OCI-LY1 (cell line): Measurements from ENCODE around the gene TGM6.

Experiments
- H2AFZ ChIP-seq: fragments of 200-600 bp; sonication (generic), shearing (Covaris generic); 2 replicates; pipeline ENCODE4 v1.6.0; 2014; ENCODE audit warnings: antibody characterized with exemption, mild to moderate bottlenecking, low read length
- H3F3A ChIP-seq: fragments of 200-600 bp; sonication (generic), shearing (Covaris generic); 2 replicates; pipeline ENCODE4 v1.6.0; 2014; ENCODE audit warnings: mild to moderate bottlenecking, antibody characterized with exemption, low read length, moderate library complexity; ENCODE audit not compliant: insufficient read depth
- H3K27ac ChIP-seq: fragments of 200-600 bp; sonication (generic); 2 replicates; pipeline ENCODE4 v1.5.1; 2014; ENCODE audit warnings: low read length, mixed run types, mild to moderate bottlenecking, low read depth; ENCODE audit not compliant: poor library complexity, severe bottlenecking
- H3K27me3 ChIP-seq: fragments of 200-600 bp; sonication (generic); 2 replicates; pipeline ENCODE4 v1.6.0; 2014; ENCODE audit warnings: antibody characterized with exemption, mild to moderate bottlenecking, low read length, moderate library complexity; ENCODE audit not compliant: insufficient read depth
- H3K36me3 ChIP-seq: fragments of 200-600 bp; sonication (generic); 2 replicates; pipeline ENCODE4 v1.6.1; 2014; ENCODE audit warnings: mild to moderate bottlenecking, antibody characterized with exemption, low read length, moderate library complexity, mixed read lengths; ENCODE audit not compliant: insufficient read depth
- H3K4me1 ChIP-seq: fragments of 200-600 bp; sonication (generic); 2 replicates; pipeline ENCODE4 v1.5.1; 2014; ENCODE audit warnings: mild to moderate bottlenecking, low read length, moderate library complexity; ENCODE audit not compliant: insufficient read depth, severe bottlenecking
- H3K4me2 ChIP-seq: fragments of 200-600 bp; sonication (generic), shearing (Covaris generic); 2 replicates; pipeline ENCODE4 v1.6.1; 2014; ENCODE audit warnings: low read length
- H3K4me3 ChIP-seq: fragments of 200-600 bp; sonication (generic); 2 replicates; pipeline ENCODE4 v1.5.1; 2014; ENCODE audit warnings: low read length, low read depth, mild to moderate bottlenecking, mixed read lengths; ENCODE audit not compliant: poor library complexity, severe bottlenecking
- H3K79me2 ChIP-seq: fragments of 200-600 bp; shearing (Covaris generic); 2 replicates; pipeline ENCODE4 v1.6.1; 2016; ENCODE audit warnings: mixed run types, low read length, mixed read lengths; ENCODE audit not compliant: insufficient read depth
- H3K9ac ChIP-seq: fragments of 200-600 bp; sonication (generic), shearing (Covaris generic); 2 replicates; pipeline ENCODE4 v1.6.1; 2014; ENCODE audit warnings: mild to moderate bottlenecking, low read length, mixed read lengths
- H3K9me2 ChIP-seq: fragments of 200-600 bp; sonication (generic), shearing (Covaris generic); 2 replicates; pipeline ENCODE4 v1.6.1; 2014; ENCODE audit warnings: low read depth, mild to moderate bottlenecking, low read length, mixed read lengths
- H3K9me3 ChIP-seq: fragments of 200-600 bp; shearing (Covaris generic); 2 replicates; pipeline ENCODE4 v1.6.1; 2014; ENCODE audit warnings: low read length, mixed read lengths
- H4K20me1 ChIP-seq: fragments of 200-600 bp; sonication (generic), shearing (Covaris generic); 2 replicates; pipeline ENCODE4 v1.6.0; 2016; ENCODE audit warnings: mild to moderate bottlenecking, low read length; ENCODE audit not compliant: insufficient read depth
- CTCF ChIP-seq: fragments of 200-600 bp; sonication (generic), shearing (Covaris generic); IDR thresholded peaks from 2 replicates; pipeline ENCODE4 v1.5.1; 2017; ENCODE audit warnings: mild to moderate bottlenecking, antibody characterized with exemption, low read length, moderate library complexity, mixed read lengths
- EZH2 ChIP-seq: fragments of 200-600 bp; sonication (generic), shearing (Covaris generic); IDR thresholded peaks from 2 replicates; pipeline ENCODE4 v1.8.0; 2017; ENCODE audit warnings: borderline replicate concordance, mixed run types, mild to moderate bottlenecking, antibody characterized with exemption, low read length, moderate library complexity, mixed read lengths

The TGM6 gene

GRCh38 chr20:2468581-2469407 is 88.1 kb downstream of the TGM6 start:
- Histone ChIP-seq H3K36me3 (peaks cover 62% of the 10 kb centered on the region), H2AFZ (no peak overlapping the region), H4K20me1 (peaks cover 7% of the 10 kb centered on the region; the same call in 1 of the 2 replicates), H3K9ac (peak overlapping the region; percentile 95), H3K4me3 (peak overlapping the region; percentile 99), H3K79me2 (peaks cover 32% of the 10 kb centered on the region), H3K4me2 (peak overlapping the region; percentile 87), H3K9me3 (no peaks in the 10 kb centered on the region), H3K9me2 (no peaks in the 10 kb centered on the region), H3K27me3 (no peaks in the 10 kb centered on the region), H3K27ac (no peak overlapping the region), H3F3A (no peaks in the 10 kb centered on the region), H3K4me1 (peaks cover 24% of the 10 kb centered on the region)
- no peak for TF ChIP-seq CTCF
- TF ChIP-seq EZH2: no peak

- Histone ChIP-seq H3K4me3 (peak overlapping the region; percentile 99), H3K36me3 (peaks cover 50% of the 10 kb centered on the region), H3K79me2 (peaks cover 32% of the 10 kb centered on the region), H4K20me1 (peaks cover 7% of the 10 kb centered on the region; the same call in 1 of the 2 replicates), H3K27me3 (no peaks in the 10 kb centered on the region), H3K4me2 (peak overlapping the region; percentile 87), H3K9ac (peak overlapping the region; percentile 95), H3K4me1 (peaks cover 24% of the 10 kb centered on the region), H3K27ac (peak overlapping the region; percentile 88), H3K9me3 (no peaks in the 10 kb centered on the region), H3F3A (no peaks in the 10 kb centered on the region), H2AFZ (no peak overlapping the region), H3K9me2 (no peaks in the 10 kb centered on the region)
- TF ChIP-seq CTCF (no peak), EZH2 (no peak)
Measured at GRCh38 chr20:2469991-2470422, 89.3 kb downstream of the TGM6 start.

GRCh38 chr20:2470423-2471193 is 89.9 kb downstream of the TGM6 start, which contains the start of gene SNRPB:
TSS of gene SNRPB (minus strand) at chr20:2470789. CDS start at chr20:2470690, 99 bp downstream.
- Histone ChIP-seq H3K9ac (peak within 1 kb of the TSS; percentile 97), H3K4me2 (peak within 1 kb of the TSS; percentile 99), H3K79me2 (peaks cover 32% of the 10 kb centered on the region), H3K4me3 (peak within 1 kb of the TSS; percentile 99), H4K20me1 (peaks cover 7% of the 10 kb centered on the region; the same call in 1 of the 2 replicates), H3F3A (no peaks in the 10 kb centered on the region), H3K4me1 (peaks cover 24% of the 10 kb centered on the region), H3K9me3 (no peaks in the 10 kb centered on the region), H3K27me3 (no peaks in the 10 kb centered on the region), H3K27ac (peak within 1 kb of the TSS; percentile 88), H2AFZ (peak within 1 kb of the TSS; percentile 94), H3K9me2 (no peaks in the 10 kb centered on the region), H3K36me3 (peaks cover 44% of the 10 kb centered on the region)
- TF ChIP-seq EZH2 (no peak), CTCF (no peak)
